ENCODE data around the gene SEMA4G.

The SEMA4G gene

GRCh38 chr10:101005869-101006567 is 36.7 kb downstream of the SEMA4G start (continued):
- TF ChIP-seq, protein P1, sequence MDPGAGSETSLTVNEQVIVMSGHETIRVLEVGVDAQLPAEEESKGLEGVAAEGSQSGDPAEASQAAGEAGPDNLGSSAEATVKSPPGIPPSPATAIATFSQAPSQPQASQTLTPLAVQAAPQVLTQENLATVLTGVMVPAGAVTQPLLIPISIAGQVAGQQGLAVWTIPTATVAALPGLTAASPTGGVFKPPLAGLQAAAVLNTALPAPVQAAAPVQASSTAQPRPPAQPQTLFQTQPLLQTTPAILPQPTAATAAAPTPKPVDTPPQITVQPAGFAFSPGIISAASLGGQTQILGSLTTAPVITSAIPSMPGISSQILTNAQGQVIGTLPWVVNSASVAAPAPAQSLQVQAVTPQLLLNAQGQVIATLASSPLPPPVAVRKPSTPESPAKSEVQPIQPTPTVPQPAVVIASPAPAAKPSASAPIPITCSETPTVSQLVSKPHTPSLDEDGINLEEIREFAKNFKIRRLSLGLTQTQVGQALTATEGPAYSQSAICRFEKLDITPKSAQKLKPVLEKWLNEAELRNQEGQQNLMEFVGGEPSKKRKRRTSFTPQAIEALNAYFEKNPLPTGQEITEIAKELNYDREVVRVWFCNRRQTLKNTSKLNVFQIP (CRISPR knock-in tag; IDR thresholded peaks at IDR 0.05; ENCODE audit: borderline replicate concordance, low read depth), result no peak
- TF ChIP-seq CREB5 (CRISPR knock-in tag; IDR thresholded peaks at IDR 0.05; ENCODE audit: low read depth), result no peak
- TF ChIP-seq ZNF8 (CRISPR knock-in tag; IDR thresholded peaks at IDR 0.05), result no peak

DNA sequence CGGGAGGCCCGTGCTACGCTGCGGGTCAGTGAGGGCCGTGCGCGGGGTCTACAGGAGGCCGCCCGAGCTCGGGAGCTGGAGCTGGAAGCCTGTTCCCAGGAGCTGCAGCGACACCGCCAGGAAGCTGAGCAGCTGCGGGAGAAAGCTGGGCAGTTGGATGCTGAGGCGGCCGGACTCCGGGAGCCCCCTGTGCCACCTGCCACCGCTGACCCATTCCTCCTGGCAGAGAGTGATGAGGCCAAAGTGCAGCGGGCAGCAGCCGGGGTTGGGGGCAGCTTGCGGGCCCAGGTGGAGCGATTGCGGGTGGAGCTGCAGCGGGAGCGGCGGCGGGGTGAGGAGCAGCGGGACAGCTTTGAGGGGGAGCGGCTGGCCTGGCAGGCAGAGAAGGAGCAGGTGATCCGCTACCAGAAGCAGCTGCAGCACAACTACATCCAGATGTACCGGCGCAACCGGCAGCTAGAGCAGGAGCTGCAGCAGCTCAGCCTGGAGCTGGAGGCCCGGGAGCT is 37.3 kb downstream of the SEMA4G start:
- no peak for ATAC-seq

DNA sequence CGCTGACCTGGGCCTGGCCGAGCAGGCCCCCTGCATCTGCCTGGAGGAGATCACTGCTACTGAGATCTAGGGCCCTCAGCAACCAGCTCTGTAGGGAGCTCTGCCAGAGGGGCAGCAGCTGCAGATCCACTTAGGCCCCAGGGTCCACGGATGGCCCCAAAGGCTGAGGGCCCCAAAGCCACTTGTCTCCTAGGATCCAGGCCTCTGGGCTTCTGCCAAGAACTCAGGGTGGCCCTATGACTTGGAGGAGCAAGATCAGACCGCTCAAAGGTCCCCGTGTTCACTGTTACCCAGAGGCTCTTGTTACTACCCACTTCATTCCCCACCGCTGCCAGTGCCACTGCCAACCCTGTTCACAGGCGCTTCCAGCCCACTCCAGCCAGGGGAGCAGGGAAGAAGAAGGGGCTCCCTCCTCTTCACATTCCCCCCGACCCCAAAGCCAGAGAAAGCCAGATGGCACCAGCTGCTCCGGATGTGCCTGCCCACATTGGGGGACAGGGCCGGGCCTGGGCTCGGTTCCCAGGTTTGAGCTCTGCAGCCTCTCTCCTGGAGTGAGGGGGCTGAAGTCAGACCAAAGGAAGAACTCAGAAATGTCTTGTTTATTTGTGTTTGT is 37.9 kb downstream of the SEMA4G start:
- ATAC-seq, result peak; percentile 2; the same call in 1 of the 3 replicates
- TF ChIP-seq BACH2 (CRISPR knock-in tag; IDR thresholded peaks at IDR 0.05; ENCODE audit: borderline replicate concordance), result no peak
- no peak for TF ChIP-seq ZNF565 (CRISPR knock-in tag; conservative IDR thresholded peaks at IDR 0.05; ENCODE audit: low read depth)
- TF ChIP-seq ZC3H10 (CRISPR knock-in tag; IDR thresholded peaks at IDR 0.05), result no peak
- TF ChIP-seq RARB (CRISPR knock-in tag; IDR thresholded peaks at IDR 0.05), result no peak
- TF ChIP-seq, protein P2, sequence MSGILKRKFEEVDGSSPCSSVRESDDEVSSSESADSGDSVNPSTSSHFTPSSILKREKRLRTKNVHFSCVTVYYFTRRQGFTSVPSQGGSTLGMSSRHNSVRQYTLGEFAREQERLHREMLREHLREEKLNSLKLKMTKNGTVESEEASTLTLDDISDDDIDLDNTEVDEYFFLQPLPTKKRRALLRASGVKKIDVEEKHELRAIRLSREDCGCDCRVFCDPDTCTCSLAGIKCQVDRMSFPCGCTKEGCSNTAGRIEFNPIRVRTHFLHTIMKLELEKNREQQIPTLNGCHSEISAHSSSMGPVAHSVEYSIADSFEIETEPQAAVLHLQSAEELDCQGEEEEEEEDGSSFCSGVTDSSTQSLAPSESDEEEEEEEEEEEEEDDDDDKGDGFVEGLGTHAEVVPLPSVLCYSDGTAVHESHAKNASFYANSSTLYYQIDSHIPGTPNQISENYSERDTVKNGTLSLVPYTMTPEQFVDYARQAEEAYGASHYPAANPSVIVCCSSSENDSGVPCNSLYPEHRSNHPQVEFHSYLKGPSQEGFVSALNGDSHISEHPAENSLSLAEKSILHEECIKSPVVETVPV (CRISPR knock-in tag; IDR thresholded peaks at IDR 0.05), result no peak
- no peak for TF ChIP-seq GLIS3 (CRISPR knock-in tag; IDR thresholded peaks at IDR 0.05)
- TF ChIP-seq ARNTL (CRISPR knock-in tag; IDR thresholded peaks at IDR 0.05; ENCODE audit: borderline replicate concordance, low read depth), result no peak
- no peak for TF ChIP-seq PPARA (CRISPR knock-in tag; IDR thresholded peaks at IDR 0.05; ENCODE audit: borderline replicate concordance)
- no peak for TF ChIP-seq SNAI2 (CRISPR knock-in tag; IDR thresholded peaks at IDR 0.05)
- TF ChIP-seq OSR1 (CRISPR knock-in tag; IDR thresholded peaks at IDR 0.05), result no peak
- TF ChIP-seq, protein P3, sequence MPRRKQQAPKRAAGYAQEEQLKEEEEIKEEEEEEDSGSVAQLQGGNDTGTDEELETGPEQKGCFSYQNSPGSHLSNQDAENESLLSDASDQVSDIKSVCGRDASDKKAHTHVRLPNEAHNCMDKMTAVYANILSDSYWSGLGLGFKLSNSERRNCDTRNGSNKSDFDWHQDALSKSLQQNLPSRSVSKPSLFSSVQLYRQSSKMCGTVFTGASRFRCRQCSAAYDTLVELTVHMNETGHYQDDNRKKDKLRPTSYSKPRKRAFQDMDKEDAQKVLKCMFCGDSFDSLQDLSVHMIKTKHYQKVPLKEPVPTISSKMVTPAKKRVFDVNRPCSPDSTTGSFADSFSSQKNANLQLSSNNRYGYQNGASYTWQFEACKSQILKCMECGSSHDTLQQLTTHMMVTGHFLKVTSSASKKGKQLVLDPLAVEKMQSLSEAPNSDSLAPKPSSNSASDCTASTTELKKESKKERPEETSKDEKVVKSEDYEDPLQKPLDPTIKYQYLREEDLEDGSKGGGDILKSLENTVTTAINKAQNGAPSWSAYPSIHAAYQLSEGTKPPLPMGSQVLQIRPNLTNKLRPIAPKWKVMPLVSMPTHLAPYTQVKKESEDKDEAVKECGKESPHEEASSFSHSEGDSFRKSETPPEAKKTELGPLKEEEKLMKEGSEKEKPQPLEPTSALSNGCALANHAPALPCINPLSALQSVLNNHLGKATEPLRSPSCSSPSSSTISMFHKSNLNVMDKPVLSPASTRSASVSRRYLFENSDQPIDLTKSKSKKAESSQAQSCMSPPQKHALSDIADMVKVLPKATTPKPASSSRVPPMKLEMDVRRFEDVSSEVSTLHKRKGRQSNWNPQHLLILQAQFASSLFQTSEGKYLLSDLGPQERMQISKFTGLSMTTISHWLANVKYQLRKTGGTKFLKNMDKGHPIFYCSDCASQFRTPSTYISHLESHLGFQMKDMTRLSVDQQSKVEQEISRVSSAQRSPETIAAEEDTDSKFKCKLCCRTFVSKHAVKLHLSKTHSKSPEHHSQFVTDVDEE (CRISPR knock-in tag; IDR thresholded peaks at IDR 0.05), result no peak
- TF ChIP-seq ZNF8 (CRISPR knock-in tag; IDR thresholded peaks at IDR 0.05), result no peak
- no peak for TF ChIP-seq ISL1 (CRISPR knock-in tag; IDR thresholded peaks at IDR 0.05)
- no peak for TF ChIP-seq TOX (CRISPR knock-in tag; IDR thresholded peaks at IDR 0.05; ENCODE audit: borderline replicate concordance)
- TF ChIP-seq TCF4 (CRISPR knock-in tag; IDR thresholded peaks at IDR 0.05; ENCODE audit: borderline replicate concordance), result no peak
- TF ChIP-seq, protein P1 (CRISPR knock-in tag; IDR thresholded peaks at IDR 0.05; ENCODE audit: borderline replicate concordance, low read depth), result no peak

More for the DNA sequence above, 37.3 kb downstream of the SEMA4G start:
- TF ChIP-seq CSDC2 (CRISPR knock-in tag; IDR thresholded peaks at IDR 0.05) (no peak), ZFP30 (CRISPR knock-in tag; IDR thresholded peaks at IDR 0.05) (no peak), ZFP3 (CRISPR knock-in tag; IDR thresholded peaks at IDR 0.05) (no peak), RARB (CRISPR knock-in tag; IDR thresholded peaks at IDR 0.05) (no peak), CREB5 (CRISPR knock-in tag; IDR thresholded peaks at IDR 0.05; ENCODE audit: low read depth) (no peak), PATZ1 (CRISPR knock-in tag; IDR thresholded peaks at IDR 0.05; ENCODE audit: borderline replicate concordance) (no peak), ESRRG (CRISPR knock-in tag; IDR thresholded peaks at IDR 0.05) (no peak), ARNTL (CRISPR knock-in tag; IDR thresholded peaks at IDR 0.05; ENCODE audit: borderline replicate concordance, low read depth) (no peak), ZC3H10 (CRISPR knock-in tag; IDR thresholded peaks at IDR 0.05) (no peak), OSR1 (CRISPR knock-in tag; IDR thresholded peaks at IDR 0.05) (no peak), ZNF8 (CRISPR knock-in tag; IDR thresholded peaks at IDR 0.05) (no peak), ZNF70 (CRISPR knock-in tag; IDR thresholded peaks at IDR 0.05) (no peak)

All from SK-N-SH treated with all-trans-retinoic acid at 6 μM for 48 hours (cell line).